ENCODE measurements around the gene GIT1.

Gene GIT1, protein sequence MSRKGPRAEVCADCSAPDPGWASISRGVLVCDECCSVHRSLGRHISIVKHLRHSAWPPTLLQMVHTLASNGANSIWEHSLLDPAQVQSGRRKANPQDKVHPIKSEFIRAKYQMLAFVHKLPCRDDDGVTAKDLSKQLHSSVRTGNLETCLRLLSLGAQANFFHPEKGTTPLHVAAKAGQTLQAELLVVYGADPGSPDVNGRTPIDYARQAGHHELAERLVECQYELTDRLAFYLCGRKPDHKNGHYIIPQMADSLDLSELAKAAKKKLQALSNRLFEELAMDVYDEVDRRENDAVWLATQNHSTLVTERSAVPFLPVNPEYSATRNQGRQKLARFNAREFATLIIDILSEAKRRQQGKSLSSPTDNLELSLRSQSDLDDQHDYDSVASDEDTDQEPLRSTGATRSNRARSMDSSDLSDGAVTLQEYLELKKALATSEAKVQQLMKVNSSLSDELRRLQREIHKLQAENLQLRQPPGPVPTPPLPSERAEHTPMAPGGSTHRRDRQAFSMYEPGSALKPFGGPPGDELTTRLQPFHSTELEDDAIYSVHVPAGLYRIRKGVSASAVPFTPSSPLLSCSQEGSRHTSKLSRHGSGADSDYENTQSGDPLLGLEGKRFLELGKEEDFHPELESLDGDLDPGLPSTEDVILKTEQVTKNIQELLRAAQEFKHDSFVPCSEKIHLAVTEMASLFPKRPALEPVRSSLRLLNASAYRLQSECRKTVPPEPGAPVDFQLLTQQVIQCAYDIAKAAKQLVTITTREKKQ

DNA sequence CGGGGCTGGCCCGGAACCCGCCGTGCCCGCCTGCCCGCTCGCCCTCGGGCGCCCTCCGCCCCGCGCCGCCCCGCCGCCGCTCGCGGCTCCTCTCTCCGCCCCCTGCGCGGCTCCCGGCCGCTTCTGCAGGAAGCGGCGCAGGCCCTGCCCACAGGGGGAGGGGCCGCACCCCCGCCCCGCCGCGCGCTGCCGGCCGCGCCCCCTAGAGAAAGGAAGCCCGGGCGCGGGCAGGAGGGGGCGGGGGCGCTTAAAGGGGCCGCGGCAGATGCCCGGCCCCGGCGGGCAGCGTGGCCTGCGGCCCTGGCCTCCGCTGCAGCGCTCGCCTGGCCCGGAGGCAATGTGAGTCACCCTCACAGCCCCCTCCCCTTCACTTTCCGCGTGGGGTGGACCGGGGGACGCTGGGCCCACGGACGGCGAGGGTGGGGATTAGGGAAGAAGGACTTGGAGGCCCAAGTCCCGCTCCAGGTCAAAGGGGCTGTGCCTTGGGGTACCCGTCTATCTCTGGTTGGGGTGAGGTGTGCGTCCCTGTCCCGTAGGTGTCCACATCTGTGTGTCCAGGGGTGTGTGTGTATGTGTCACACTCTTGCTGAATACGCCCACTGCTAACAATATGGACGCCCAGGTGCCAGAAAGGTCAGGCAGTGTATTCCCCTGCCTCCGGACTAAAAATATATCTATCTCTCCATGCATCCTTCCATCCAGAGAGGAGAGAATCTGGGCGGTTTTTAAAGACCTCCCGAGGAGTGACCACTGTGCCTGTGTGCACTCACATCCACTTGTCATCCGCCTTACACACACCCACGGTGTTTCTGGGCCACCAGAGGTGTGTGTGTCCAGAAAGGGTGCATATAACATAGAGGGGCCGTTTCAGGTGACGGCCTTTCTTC is at the start of gene GIT1:
Gene GIT1 (minus strand): TSS at position 125 of the 887 bp plus-strand sequence. CDS start 270 bp downstream, outside the sequence.
- DNase-seq (ENCODE audit: low spot score): peak; percentile 89
- POLR2A ChIA-PET (ENCODE audit: low non-redundant PET): no interaction called here
- peak within 1 kb of the TSS; percentile 99 for H3K27ac ChIP-seq
- CTCF ChIA-PET: interaction anchor here (0.7 to 5.4 kb wide), 4 partner anchors 13 to 329 kb away, joined by 3 to 45 read pairs (median 6); no protein-coding TSS in a partner anchor
- TF ChIP-seq, protein P1, sequence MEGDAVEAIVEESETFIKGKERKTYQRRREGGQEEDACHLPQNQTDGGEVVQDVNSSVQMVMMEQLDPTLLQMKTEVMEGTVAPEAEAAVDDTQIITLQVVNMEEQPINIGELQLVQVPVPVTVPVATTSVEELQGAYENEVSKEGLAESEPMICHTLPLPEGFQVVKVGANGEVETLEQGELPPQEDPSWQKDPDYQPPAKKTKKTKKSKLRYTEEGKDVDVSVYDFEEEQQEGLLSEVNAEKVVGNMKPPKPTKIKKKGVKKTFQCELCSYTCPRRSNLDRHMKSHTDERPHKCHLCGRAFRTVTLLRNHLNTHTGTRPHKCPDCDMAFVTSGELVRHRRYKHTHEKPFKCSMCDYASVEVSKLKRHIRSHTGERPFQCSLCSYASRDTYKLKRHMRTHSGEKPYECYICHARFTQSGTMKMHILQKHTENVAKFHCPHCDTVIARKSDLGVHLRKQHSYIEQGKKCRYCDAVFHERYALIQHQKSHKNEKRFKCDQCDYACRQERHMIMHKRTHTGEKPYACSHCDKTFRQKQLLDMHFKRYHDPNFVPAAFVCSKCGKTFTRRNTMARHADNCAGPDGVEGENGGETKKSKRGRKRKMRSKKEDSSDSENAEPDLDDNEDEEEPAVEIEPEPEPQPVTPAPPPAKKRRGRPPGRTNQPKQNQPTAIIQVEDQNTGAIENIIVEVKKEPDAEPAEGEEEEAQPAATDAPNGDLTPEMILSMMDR (conservative IDR thresholded peaks at IDR 0.05; ENCODE audit: low read depth): no peak

DNA sequence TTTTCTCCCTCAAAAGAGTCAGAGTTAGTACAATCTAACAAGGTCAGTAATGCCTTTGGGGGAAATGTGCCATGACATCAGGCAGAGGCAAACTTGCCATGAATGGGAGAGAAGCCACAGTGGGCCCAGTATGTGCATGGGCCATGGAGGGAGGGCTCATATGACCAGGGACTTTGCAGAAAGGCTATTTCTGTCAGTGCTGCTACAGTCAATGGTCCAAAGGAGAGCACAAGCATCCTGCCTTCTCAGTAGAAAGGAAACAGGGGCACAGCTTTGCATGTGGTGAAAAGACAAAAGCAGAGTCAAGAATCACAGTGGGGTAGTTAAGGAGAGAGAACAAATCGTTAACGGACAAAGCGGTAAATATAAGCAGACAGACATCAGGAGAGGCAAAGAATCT is 44.4 kb upstream of the GIT1 start:
- DNase-seq (ENCODE audit: low spot score): no peak
- POLR2A ChIA-PET (ENCODE audit: low non-redundant PET): no interaction called here
- TF ChIP-seq, protein P1 (conservative IDR thresholded peaks at IDR 0.05; ENCODE audit: low read depth): no peak
- H3K27ac ChIP-seq: no peak overlapping the region
- CTCF ChIA-PET: no interaction called here

DNA sequence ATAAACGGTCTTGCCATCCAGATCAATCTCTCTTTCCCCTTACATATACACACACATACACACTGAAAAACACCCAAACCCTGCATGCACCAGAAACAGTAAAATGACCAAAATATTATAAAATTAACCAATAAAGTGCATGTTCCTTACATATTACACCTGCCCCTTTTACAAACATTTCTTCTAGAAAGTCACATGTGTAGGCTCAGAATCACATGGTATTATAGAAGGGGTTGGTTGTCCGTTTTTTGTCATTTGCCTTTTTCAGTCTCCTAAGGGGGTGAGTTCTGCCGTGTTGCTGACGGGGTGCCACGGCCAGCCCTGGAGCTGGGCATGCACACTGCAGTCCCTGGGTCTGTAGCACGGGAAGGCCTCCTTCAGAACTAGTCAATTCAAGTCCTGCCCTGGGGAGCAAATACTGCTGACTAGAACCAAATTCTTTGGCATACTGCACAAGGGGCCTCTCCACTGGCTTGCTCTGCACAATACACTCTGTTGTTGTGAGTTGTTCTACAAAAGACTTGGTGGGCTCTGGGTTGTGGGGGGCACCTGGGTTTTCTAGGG is 41.3 kb upstream of the GIT1 start:
- POLR2A ChIA-PET (ENCODE audit: low non-redundant PET): no interaction called here

DNA sequence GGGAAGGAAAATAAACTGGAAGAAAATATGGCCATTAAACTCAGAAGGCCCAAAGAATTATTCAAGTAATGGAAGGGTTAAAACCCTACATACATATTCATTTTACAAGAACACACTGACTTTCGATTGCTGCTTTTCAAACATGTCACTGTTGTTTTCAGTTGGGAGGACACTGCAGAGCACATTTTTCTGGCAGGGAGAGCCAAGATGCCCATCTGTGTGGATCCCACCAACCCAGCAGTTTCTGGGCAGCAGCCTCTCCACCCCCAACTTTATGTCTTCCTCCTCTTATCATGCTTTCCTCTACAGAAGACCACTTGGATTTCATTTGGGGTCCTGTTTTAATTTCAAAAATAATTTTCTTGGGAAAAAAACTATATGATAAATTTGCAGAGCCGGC is 40.4 kb upstream of the GIT1 start:
- TF ChIP-seq, protein P1 (conservative IDR thresholded peaks at IDR 0.05; ENCODE audit: low read depth): no peak
- DNase-seq (ENCODE audit: low spot score): no peak
- ChIA-PET POLR2A (ENCODE audit: low non-redundant PET) (no interaction called here), CTCF (no interaction called here)
- no peak overlapping the region for H3K27ac ChIP-seq

More for the DNA sequence above, 41.3 kb upstream of the GIT1 start:
- CTCF ChIA-PET: no interaction called here
- TF ChIP-seq, protein P1 (conservative IDR thresholded peaks at IDR 0.05; ENCODE audit: low read depth): no peak
- no peak for DNase-seq (ENCODE audit: low spot score)
- no peak overlapping the region for H3K27ac ChIP-seq

DNA sequence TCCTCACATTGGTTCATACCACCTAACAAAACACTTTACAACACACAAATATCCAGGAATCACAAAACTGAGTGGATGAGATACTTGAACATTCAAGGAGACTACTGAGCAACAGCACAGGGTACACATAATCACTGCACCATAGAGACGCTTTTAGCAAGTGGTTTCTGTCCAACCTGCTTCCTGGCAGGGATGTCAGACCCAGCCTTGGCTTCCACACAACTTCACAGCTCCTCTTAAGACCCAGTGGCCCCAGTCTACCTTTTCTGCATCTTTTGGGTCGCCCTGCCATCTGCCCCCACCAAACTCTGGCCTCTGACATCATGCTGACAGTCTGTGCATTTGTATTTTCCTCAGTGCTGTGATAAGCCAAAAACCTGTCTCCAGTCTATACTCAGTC is 39.2 kb upstream of the GIT1 start:
- CTCF ChIA-PET: interaction anchor here (0.7 kb wide), 1 partner anchor 11 kb away, joined by 3 read pairs; no protein-coding TSS in a partner anchor
- no peak for DNase-seq (ENCODE audit: low spot score)
- H3K27ac ChIP-seq: no peak overlapping the region
- POLR2A ChIA-PET (ENCODE audit: low non-redundant PET): no interaction called here
- TF ChIP-seq, protein P1 (conservative IDR thresholded peaks at IDR 0.05; ENCODE audit: low read depth): no peak
